ENCODE measurements around the gene VPS37C. TPM values are rescaled to one million over a fixed set of nuclear protein-coding genes. Genes with fewer than 3 reads are reported as not detected.

The VPS37C gene
- total and polyA plus RNA-seq, 9 of the 15 experiments (the other 6 are each of a cell fraction or from before 2014, with no cell fraction given) = 0.62 to 29.8 (median 11.5) TPM

GRCh38 chr11:61161190-61162091 lies at the start of gene VPS37C (continued):
- TF ChIP-seq ZNF512 (tag; IDR thresholded peaks at IDR 0.05) (no peak), BDP1 (IDR thresholded peaks at IDR 0.05; ENCODE audit: insufficient read depth, insufficient read length) (no peak), ARID3A (IDR thresholded peaks at IDR 0.05; ENCODE audit: borderline replicate concordance, low read depth, low read length) (no peak), TBL1XR1 (IDR thresholded peaks at IDR 0.05; ENCODE audit: low read length in 2 of 2) (no peak), GTF3C2 (IDR thresholded peaks at IDR 0.05; ENCODE audit: borderline replicate concordance, extremely low read depth, insufficient read length) (no peak), HNRNPH1 (optimal IDR thresholded peaks at IDR 0.05; ENCODE audit: low read depth, low read length) (no peak), FOXK1 (CRISPR knock-in tag; IDR thresholded peaks at IDR 0.05; ENCODE audit: borderline replicate concordance) (no peak), CBFB (CRISPR knock-in tag; IDR thresholded peaks at IDR 0.05) (no peak), ZNF449 (CRISPR knock-in tag; IDR thresholded peaks at IDR 0.05) (no peak), SIX5 (IDR thresholded peaks at IDR 0.05; ENCODE audit: borderline replicate concordance in 1 of 2, insufficient read depth in 1 of 2, low read depth in 1 of 2, low read length in 2 of 2) (no peak), ZNF444 (CRISPR knock-in tag; IDR thresholded peaks at IDR 0.05) (no peak), HEY1 (CRISPR knock-in tag; IDR thresholded peaks at IDR 0.05; ENCODE audit: borderline replicate concordance) (no peak), ZC3H4 (CRISPR knock-in tag; IDR thresholded peaks at IDR 0.05; ENCODE audit: borderline replicate concordance) (no peak), CBX3 (IDR thresholded peaks at IDR 0.05; ENCODE audit: borderline replicate concordance in 1 of 2, low read length in 2 of 2) (no peak), TAF9B (IDR thresholded peaks at IDR 0.05; ENCODE audit: partially characterized antibody) (peak; percentile 45), ZNF699 (CRISPR knock-in tag; IDR thresholded peaks at IDR 0.05; ENCODE audit: insufficient replicate concordance) (no peak), WHSC1 (IDR thresholded peaks at IDR 0.05; ENCODE audit: low read length) (no peak), ZNF354B (CRISPR knock-in tag; IDR thresholded peaks at IDR 0.05) (no peak), NEUROD1 (IDR thresholded peaks at IDR 0.05; ENCODE audit: borderline replicate concordance, low read depth, low read length, partially characterized antibody) (no peak)
